HL-60 (cell line): ENCODE measurements around the gene RELN.

Experiments
- CTCF ChIP-seq: IDR thresholded peaks from one replicate; pipeline ENCODE4 v1.5.1; 2011; ENCODE audit warnings: low read length, control low read depth, inconsistent platforms; ENCODE audit not compliant: insufficient read depth
- GABPA ChIP-seq: IDR thresholded peaks from 2 replicates; pipeline ENCODE4 v1.6.1; 2012; ENCODE audit warnings: low read depth
- POLR2AphosphoS5 ChIP-seq: IDR thresholded peaks from 2 replicates; pipeline ENCODE4 v1.6.1; 2012; ENCODE audit warnings: low read depth
- REST ChIP-seq: IDR thresholded peaks from 2 replicates; pipeline ENCODE4 v1.6.1; 2012; ENCODE audit warnings: low read depth; ENCODE audit not compliant: insufficient replicate concordance

GRCh38 chr7:103866919-103867318, 122.5 kb downstream of the RELN start:
- TF ChIP-seq CTCF (no peak), REST (no peak), POLR2AphosphoS5 (no peak), GABPA (no peak)
